HepG2 (cell line): ENCODE data around the gene SINHCAF. TPM values are rescaled to one million over a fixed set of nuclear protein-coding genes. Genes with fewer than 3 reads are reported as not detected.

Experiments
- PHF5A ChIP-seq: IDR thresholded peaks from one replicate; pipeline ENCODE4 v1.6.1; 2018; ENCODE audit warnings: low read depth, missing genetic modification reagents; ENCODE audit not compliant: unreplicated experiment
- TCF7 ChIP-seq: sonication (generic); IDR thresholded peaks from 2 replicates; pipeline ENCODE4 v1.6.1; 2016; ENCODE audit warnings: antibody characterized with exemption, low read depth
- polyA plus RNA-seq, 8 experiments: library from polyadenylated mRNA; depleted of rRNA in 3 of 8; stranded (reverse) in 7 of 8; unstranded in 1 of 8; fragments of >200 nt; fragmentation: Illumina TruSeq in 4 of 8; extraction: Trizol in 4 of 8; gene quantifications; 2 replicates each; pipeline versions ENCODE4 v1.2.1 to v1.2.3, GENCODE V29; 2011 to 2016; ENCODE audit warnings: low read depth in 4 of 8, missing spikeins in 1 of 8, mixed read lengths in 1 of 8; ENCODE audit not compliant: insufficient read depth in 1 of 8
- total RNA-seq, 5 experiments: library from RNA; depleted of rRNA; stranded (reverse); fragments of >200 nt; fragmentation: Illumina TruSeq; extraction: Trizol; gene quantifications; 2 replicates each; pipeline ENCODE4 v1.2.3, GENCODE V29; 2016; ENCODE audit warnings: low read depth in 1 of 5
- TF ChIP-seq, protein P1 (sequence below): sonication (generic); formaldehyde crosslinking; IDR thresholded peaks from 2 replicates; pipeline ENCODE4 v1.4.0; 2020; ENCODE audit warnings: mild to moderate bottlenecking, missing genetic modification reagents
- TF ChIP-seq, protein P2 (sequence below): sonication (generic); formaldehyde crosslinking; IDR thresholded peaks from 2 replicates; pipeline ENCODE4 v1.5.1; 2020; ENCODE audit warnings: mild to moderate bottlenecking, moderate library complexity, missing genetic modification reagents
- TF ChIP-seq, protein P3 (sequence below): sonication (generic); formaldehyde crosslinking; IDR thresholded peaks from 2 replicates; pipeline ENCODE4 v1.4.0; 2020; ENCODE audit warnings: missing genetic modification reagents, mild to moderate bottlenecking, borderline replicate concordance
- TF ChIP-seq, protein P4 (sequence below): sonication (generic); formaldehyde crosslinking; IDR thresholded peaks from 2 replicates; pipeline ENCODE4 v1.8.1; 2023; ENCODE audit warnings: missing genetic modification reagents, mild to moderate bottlenecking, borderline replicate concordance
- TF ChIP-seq, protein P5 (sequence below): sonication (generic); formaldehyde crosslinking; IDR thresholded peaks from 2 replicates; pipeline ENCODE4 v1.8.1; 2023; ENCODE audit warnings: mild to moderate bottlenecking, missing genetic modification reagents

Gene SINHCAF
- total and polyA plus RNA-seq, 2 of the 13 experiments (the other 11 are each of a cell fraction or from before 2014, with no cell fraction given) = 54.6 to 97.8 TPM

DNA sequence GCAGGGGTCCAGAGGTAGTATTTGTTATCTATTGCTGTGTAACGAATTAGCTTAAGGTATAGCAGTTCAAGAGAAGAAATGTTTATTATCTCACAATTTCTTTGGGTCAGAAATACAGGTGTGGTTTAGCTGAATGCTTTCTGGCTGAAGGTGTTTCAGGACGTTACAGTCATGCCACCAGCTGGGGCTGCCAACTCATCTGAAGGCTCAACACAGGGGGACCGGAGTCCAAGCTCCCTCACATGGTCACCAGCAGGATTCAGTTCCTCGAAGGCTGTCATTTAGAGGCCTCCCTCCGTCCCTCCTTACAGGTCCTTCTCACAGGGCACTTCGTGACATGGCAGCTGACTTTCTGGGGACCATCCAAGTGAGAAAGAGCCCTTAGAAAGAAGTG lies 37.5 kb upstream of the SINHCAF start (continued):
- TF ChIP-seq, protein P1, sequence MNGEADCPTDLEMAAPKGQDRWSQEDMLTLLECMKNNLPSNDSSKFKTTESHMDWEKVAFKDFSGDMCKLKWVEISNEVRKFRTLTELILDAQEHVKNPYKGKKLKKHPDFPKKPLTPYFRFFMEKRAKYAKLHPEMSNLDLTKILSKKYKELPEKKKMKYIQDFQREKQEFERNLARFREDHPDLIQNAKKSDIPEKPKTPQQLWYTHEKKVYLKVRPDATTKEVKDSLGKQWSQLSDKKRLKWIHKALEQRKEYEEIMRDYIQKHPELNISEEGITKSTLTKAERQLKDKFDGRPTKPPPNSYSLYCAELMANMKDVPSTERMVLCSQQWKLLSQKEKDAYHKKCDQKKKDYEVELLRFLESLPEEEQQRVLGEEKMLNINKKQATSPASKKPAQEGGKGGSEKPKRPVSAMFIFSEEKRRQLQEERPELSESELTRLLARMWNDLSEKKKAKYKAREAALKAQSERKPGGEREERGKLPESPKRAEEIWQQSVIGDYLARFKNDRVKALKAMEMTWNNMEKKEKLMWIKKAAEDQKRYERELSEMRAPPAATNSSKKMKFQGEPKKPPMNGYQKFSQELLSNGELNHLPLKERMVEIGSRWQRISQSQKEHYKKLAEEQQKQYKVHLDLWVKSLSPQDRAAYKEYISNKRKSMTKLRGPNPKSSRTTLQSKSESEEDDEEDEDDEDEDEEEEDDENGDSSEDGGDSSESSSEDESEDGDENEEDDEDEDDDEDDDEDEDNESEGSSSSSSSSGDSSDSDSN (CRISPR knock-in tag) = no peak
- TF ChIP-seq, protein P2, sequence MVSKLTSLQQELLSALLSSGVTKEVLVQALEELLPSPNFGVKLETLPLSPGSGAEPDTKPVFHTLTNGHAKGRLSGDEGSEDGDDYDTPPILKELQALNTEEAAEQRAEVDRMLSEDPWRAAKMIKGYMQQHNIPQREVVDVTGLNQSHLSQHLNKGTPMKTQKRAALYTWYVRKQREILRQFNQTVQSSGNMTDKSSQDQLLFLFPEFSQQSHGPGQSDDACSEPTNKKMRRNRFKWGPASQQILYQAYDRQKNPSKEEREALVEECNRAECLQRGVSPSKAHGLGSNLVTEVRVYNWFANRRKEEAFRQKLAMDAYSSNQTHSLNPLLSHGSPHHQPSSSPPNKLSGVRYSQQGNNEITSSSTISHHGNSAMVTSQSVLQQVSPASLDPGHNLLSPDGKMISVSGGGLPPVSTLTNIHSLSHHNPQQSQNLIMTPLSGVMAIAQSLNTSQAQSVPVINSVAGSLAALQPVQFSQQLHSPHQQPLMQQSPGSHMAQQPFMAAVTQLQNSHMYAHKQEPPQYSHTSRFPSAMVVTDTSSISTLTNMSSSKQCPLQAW (CRISPR knock-in tag) = 0 out of 2 replicates have a peak, but pooled peaks have one; percentile 26
- TF ChIP-seq, protein P3, sequence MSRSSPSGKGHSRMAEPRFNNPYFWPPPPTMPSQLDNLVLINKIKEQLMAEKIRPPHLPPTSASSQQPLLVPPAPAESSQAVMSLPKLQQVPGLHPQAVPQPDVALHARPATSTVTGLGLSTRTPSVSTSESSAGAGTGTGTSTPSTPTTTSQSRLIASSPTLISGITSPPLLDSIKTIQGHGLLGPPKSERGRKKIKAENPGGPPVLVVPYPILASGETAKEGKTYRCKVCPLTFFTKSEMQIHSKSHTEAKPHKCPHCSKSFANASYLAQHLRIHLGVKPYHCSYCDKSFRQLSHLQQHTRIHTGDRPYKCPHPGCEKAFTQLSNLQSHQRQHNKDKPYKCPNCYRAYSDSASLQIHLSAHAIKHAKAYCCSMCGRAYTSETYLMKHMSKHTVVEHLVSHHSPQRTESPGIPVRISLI (CRISPR knock-in tag) = no peak
- TF ChIP-seq PHF5A (CRISPR knock-in tag) = no peak
- TF ChIP-seq, protein P4, sequence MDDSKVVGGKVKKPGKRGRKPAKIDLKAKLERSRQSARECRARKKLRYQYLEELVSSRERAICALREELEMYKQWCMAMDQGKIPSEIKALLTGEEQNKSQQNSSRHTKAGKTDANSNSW (CRISPR knock-in tag) = no peak
- TF ChIP-seq, protein P5, sequence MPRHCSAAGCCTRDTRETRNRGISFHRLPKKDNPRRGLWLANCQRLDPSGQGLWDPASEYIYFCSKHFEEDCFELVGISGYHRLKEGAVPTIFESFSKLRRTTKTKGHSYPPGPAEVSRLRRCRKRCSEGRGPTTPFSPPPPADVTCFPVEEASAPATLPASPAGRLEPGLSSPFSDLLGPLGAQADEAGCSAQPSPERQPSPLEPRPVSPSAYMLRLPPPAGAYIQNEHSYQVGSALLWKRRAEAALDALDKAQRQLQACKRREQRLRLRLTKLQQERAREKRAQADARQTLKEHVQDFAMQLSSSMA (CRISPR knock-in tag) = no peak
- no peak for TF ChIP-seq TCF7
